Mucosa of gallbladder (tissue), 1 donor: ENCODE data around the gene SLC16A1. TPM values are rescaled to one million over a fixed set of nuclear protein-coding genes. Genes with fewer than 3 reads are reported as not detected.
"Not testable (repeated sequence)": the region's sequence is repeated elsewhere in the genome, so short reads cannot be mapped to it uniquely, and the experiment has no call there.

ENCODE experiments used
- DNase-seq: peaks from one replicate; pipeline ENCODE4 v3.0.0-alpha.2; 2020; ENCODE audit warnings: low spot score
- total RNA-seq: library from RNA; stranded (reverse); gene quantifications from one replicate; pipeline ENCODE4 v1.2.1, GENCODE V29; 2021
- donor health status: DM: no; HTN: no; CAD: no.

The SLC16A1 gene
- total RNA-seq, 1 donor from 2014 or later, result 21.5 TPM

DNA sequence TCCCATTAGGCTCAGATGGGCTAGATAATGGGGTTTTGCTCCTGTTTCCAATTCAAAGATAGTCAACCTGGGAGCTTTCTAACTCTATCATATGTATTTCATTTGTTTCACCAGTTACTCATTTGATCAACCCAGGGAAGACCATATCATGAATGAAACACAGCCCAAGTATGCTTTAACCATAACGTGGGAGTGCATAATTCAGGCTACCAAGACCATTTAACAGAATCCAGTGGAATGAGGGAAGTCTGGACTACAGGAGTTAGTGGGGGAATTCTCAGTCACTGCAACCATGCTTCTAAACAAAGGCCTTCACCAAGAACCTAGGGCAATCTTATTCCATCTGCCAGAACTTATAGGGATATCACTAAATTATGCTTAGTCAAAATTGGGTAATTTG lies 15.0 kb upstream of the SLC16A1 start:
- DNase-seq, result no peak

DNA sequence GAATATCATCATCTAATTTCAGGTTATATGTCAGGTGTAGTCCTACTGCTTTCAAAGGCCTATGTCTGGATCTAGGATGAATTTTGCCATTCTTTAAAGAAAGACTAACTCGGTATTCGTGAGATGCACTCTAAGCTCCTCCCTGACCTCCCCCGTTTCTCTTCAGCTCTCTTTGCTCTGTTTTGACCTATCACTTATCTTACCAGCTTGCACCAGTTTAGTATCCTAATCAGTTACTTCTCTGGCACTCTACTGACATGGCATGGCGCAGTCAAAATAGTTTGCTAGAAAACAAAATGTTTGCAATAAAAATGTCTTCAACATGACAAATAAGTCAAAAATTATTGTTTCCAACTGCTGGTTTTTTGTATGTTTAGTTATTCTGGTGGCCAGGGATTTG lies 8.4 kb upstream of the SLC16A1 start:
- DNase-seq, result no peak

DNA sequence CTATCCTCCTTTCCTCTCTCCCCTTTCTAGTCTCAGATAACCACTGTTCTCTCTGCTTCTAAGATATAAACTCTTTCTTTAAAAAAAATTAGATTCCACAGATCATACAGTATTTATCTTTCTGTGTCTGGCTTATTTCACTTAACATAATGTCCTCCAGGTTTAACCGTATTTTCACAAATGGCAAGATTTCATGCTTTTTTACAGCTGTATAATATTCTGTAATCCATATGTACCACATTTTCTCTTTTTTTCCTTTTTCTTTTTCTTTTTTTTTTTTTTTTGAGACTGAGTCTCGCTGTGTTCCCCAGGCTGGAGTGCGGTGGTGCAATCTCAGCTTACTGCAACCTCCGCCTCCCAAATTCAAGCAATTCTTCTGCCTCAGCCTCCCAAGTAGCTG lies 5.1 kb upstream of the SLC16A1 start:
- no peak for DNase-seq

DNA sequence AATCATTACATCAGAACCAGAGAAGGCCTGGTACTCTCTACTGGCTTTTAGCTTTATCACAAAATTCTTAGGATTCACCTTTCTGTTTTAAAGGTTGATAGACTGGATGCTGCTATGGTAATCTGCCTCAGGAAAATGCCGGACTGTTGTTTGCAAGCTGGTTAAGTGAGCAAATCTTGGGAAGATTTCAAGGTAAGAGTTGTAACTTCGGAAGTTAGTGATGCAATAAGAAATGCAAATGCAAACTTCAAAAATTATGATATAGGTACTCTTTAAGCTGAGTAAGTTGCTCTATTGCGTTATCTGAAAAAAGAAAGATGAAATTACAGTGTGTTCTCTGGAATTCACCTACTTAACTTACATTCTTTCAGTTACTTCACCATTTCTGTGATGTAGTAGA lies 4.4 kb upstream of the SLC16A1 start:
- DNase-seq, result no peak

DNA sequence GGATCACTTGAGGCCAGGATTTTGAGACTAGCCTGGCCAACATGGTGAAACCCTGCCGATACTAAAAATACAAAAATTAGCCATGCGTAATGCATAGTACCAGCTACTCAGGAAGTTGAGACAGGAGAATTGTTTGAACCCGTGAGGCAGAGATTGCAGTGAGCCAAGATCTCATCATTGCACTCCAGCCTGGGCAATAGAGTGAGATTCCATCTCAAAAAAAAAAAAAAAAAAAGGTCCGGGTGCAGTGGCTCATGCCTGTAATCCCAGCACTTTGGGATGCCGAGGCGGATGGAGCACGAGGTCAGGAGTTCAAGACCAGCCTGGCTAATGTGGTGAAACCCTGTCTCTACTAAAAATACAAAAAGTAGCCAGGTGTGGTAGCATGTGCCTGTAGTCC lies 2.2 kb upstream of the SLC16A1 start:
- DNase-seq, result not testable (repeated sequence)

DNA sequence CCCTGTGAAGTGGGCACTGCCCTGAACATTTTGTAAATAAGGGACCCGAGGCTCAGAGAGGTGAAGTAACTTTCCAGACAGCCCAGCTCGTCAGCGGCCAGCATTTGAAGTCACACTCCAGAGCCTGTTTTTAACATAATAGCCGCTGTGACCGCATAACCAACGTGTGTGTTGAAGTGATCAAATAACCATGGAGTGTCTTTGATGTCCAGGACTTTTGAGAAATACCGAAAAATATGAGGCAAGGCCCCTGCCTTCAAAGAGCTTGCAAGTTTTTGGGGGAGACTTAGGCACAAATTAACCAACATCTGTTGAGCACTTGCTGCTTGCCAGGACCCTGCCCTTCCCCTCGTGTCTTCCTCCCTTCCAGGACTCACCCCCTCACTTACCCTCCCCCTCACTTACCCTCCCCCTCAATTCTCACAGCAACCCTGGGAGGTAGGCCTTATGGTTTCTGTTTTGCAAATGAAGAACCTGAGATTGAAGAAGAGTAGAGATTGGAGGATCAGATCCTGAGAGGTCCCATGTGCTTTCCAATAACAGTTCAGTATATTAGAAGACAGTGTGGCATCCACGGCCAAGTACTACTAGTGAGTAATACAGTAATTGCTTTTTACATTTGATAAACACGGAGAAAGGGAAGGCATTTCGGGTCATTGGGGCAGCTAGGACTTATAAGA lies 1.3 kb upstream of the SLC16A1 start:
- DNase-seq, result no peak

DNA sequence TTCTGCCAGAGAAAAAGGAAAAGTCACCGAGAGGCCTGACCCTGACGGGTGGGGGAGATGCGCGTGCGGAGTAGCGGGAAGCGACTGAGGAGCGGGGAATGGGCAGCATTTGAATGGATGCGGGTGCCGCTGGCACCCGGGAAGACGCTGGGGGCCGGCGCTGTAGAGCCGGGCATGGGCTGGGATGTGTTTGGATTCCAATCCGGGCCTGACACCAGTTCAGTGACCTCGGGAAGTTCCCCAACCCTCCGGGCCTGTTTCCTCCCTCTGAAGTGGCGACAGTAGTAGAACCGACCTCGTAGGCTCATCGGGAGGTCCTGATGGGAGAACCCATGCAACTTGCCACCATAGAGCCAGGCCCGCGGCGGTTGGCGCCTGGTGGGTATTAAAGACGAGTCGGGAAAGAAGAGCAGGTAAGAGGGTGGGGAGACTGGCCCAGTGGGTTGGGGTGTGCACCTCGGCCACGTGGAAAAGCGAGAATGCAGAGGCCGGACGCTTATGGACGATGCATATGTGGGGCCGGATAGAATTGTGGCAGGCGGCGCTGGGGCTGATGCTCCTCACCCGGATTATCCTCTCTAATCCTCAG lies 642 bp upstream of the SLC16A1 start:
- peak; percentile 13 for DNase-seq

DNA sequence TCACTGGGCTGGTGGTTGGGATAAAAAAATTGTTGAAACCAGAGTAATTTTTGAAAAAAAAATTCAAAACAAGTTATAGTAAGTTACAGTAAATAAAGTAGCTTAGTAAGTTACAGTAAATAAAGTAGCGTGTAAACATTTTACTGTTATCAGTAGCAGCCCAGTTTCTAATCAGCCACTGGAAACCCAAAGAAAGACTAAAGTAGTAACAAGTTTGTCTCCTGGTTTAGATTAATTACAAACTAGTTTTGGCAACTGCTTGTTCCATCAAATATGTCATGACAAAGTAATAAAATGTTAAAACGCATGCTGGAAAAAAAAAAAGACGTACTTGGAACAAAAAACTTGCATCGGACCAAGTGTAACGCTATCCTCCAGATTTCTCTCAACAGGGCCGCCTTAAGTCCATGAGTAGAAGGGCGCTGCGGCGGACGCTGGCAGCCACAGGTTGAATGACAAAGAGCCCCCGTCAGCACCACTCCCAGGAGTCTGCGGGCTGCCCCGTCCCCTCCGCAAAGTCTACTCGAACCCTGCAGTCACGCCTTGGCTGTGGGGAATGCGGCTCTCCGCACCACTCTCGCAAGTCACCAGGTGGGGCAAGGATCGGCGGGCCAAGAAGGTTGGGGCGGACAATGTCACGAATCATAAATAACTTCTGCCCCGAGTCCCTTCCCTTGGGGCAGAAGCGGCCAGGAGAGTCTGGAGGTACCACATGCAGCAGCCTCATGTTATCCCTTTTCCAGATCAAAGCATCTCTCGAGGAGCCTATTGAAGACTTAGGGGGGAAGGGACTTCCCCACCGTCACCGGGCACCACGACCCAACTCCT lies 837 bp downstream of the SLC16A1 start:
- DNase-seq, result no peak

DNA sequence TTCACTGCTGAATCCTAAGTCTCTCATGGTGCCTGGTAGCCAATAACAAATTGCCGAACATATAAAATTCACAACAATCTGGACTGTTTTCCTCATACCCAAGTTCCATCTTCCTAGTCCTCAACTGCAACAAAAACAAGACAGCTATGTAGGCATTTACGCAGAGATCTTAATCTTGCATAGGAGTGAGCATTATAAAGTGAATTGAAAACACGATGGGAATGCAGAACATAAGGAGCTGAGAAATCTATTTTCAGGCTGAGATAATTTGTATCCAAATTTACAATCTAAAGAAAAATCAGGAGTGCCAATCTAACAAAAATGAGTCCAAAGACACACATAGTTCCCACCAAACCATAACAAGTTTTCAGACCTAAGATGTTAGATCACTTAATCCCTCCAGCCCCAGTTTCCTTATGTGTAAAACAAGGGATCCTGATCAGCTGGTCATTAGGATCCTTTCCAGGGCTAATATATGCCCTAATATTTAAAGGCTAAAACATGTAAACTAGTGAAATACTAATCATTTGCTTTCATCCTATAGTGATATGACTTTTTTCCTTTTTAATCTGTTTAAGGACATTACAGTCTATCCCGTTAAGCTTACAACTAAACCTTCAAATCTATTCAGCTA lies 1.9 kb downstream of the SLC16A1 start:
- DNase-seq, result no peak

DNA sequence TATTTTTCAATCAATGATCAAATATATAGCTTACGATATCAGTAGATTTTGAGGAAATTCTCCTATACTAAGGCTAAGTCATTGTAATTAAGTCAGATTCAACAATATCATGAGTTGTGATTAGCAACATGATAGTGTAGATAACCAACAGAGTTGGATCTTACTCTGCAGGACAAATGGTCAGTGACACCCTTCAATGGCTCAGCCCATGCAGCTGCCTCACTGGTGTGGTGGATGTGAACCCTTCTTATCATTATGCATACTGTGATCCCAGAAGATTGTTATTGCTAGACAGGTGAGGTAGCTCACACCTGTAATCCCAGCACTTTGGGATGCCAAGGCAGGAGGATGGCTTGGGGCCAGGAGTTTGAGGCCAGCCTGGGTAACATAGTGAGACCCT lies 5.6 kb downstream of the SLC16A1 start:
- DNase-seq, result no peak

DNA sequence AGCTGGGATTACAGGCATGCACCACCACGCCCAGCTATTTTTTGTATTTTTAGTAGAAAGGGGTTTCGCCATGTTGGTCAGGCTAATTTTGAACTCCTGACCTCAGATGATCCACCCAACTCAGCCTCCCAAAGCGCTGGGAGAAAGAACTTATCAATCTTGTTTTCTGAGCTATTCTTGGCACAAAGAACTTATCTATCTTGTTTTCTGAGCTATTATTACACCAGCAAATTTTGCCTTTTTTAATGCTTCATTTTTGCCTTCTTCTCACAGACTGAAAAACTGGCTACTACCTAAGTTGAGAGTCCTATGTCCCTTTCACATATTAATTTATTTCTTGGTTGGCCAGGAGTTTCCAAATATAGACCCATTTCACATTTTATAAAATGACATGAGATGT lies 9.3 kb downstream of the SLC16A1 start:
- no peak for DNase-seq

DNA sequence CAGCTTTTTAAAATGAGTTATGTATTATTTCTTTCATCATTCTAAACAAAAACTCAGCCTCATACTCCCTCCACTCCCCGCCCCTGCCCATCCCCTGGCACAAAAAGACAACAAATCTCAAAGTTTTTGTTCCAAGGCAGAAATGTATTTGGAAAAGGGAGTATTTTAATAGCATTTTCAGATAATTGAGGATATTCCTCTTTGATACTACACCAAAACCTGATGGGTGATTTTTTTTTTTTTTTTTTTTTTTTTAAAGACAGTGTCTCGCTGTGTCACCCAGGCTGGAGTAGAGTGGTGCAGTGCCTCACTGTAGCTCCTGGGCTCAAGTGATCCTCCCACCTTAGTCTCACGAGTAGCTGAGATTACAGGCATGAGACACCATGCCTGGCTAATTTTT lies 16.2 kb downstream of the SLC16A1 start:
- DNase-seq, result no peak

DNA sequence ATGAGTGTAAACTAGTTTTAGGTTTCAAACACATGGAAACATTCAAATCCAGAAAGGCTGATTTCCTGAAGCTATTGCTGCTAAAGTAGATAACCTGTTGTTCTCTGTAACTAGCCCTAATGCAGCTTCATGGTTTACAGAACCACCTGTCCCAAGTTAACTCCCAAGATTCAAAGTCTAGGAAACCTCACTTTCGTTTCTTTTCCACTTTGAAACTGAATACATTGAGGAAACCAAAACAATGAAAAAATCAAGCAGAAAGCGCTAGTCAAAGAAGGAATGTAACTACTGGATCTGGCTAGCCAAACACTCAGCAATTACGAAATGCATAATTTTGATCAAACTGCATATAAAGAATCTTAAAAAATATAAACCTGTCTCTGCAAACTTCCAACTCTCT lies 17.8 kb downstream of the SLC16A1 start:
- DNase-seq, result no peak

DNA sequence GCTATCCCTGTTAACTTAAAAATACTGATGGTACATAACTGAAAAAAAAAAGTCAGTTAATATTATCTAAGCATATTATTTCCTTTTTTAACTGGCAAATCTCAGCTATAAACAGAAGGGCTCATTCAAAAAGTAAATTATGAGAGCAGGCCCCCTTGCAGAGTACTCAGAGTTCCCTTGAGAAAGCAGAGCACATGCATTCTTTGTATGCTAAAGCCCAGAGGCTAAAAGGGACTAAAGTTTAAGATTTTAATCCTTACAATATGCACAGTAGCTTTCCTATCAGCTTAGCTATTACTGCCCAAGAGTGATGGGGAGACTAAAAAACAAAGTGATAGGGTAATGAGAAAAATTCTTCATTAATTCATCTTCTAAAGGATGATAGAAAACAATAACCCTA lies 18.5 kb downstream of the SLC16A1 start:
- no peak for DNase-seq

DNA sequence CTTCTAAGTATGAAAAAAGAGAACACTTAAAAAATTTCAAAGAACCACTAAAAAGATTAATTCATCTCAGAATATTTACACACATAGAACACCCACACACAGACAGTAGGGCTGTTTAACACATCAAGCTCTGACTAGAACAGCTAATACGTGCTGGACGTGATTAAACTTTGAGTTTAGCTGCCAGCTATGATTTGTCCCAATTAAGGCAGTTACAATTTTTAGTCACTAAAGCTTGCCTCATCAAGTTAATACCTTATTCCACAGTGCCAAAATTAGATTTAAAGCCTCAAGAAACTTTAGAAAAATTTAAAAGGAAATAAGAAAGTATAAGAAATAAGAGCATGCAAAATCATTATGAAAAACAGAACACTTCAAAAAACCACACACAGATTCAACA lies 18.9 kb downstream of the SLC16A1 start:
- no peak for DNase-seq

DNA sequence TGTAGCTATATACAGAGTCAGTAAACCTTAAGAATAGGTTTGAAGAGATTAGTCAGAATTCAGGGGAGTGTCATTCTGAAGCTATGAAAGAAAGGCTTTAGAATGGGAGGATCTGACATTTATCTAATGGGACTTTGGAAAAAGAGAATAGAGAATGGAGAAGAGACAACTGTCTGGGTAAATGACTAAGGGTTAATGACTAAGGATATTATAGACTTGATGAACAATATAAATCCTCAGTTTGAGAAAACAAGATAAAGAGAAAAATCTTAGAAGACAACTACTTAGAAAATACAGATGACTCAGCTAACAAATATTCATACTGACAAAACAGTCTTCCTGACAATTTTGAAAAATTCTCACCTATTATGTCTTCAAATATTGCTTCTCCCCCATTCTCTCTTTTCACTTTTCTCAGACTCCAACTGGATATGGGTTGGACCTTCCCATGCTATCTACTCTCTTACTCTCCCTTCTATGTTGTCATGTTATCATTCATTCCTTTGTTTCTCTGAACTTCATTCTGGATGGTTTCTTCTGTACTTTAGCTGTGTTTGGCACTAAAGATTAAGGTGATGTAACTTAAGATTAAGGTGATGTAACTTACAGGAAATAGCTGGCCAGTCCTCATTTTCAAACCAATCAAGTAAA lies 20.4 kb downstream of the SLC16A1 start:
- DNase-seq, result no peak

DNA sequence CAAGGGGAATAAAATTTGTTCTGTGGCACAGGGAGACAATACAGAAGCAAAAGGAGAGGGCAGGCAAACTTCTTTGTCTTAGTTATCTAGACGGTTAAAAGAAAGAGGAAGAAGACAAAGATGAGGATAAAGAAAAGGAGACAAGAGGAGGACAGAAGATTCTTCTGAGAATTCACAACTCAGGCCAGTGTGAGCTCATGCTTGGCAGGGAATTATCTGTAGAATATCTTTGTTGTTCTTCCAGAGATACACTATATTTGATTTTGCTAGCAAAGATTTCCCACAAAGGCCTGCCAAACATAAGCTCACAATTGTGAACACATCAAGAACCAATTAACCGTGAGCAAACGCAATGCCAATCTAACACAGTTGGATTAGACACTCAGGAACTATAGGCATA lies 21.4 kb downstream of the SLC16A1 start:
- no peak for DNase-seq

DNA sequence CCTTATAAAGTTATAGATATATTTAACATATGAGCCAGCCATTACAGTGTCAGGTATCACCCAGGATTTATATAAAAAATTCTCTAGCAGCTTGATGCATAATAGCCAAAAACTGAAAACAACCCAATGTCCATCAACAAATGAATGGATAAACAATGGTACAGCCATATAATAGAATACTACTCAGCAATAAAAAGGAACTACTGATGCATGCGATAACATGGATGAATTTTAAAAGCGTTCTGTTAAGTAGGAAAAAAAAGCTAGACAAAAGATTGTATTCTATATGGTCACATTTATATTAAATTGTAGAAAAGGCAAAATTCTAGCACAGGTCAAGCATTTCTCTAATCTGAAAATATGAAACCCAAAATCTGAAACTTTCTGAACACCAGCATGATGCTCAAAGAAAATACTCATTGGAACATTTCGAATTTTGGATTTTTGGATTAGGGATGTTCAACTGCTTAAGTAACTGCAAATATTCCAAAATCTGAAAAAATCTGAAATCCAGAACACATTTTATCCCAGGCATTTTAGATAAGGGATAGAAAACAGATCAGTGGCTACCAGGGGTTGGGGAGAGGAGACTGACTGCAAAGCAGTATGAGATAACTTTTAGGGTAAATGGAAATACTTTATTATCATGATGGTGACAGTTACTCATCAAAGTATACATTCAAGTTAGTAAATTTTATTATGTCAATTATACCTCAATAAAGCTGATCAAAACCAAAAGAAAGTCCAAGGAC lies 22.0 kb downstream of the SLC16A1 start:
- no peak for DNase-seq

DNA sequence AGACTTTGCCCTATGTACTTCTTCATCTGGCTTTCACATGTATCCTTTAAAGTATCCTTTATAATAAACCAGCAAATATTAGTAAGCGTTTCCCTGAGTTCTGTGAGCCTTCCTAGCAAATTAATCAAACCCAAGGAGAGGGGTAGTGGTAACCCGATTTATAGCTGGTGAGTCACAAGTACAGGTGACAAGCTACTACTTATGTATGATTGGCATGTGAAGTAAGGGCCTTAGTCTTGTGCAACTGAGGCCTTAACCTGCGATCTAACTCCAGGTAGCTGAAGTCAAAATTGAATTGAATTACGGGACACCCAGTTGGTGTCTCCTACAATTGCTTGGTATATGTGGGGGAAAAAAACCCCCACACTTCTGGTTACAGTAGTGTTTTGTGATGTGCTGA lies 26.0 kb downstream of the SLC16A1 start:
- DNase-seq, result no peak

DNA sequence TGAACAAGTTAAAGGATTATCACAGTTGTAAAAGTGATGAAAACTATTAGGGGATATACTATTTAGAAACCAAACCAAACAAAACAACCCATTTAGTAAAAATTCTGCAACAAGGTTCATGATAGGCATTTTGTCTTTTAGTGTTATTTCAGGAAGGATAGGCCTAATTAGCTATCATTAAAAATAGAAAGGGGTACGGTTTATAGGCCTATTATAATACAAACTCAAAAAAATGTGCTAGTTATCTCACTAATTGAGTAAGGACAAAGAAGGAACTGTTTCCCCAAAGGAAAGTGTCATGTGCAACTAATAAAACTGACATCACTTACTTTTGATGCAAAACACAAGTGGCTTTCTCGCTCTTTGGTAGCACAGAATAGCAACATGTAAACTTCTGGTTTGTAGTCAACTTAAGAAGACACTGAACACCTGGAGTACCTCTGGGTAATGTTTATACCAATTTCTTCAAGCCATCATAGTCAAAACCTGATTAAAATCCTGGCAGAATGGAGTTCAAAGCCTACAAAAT lies 28.5 kb downstream of the SLC16A1 start:
- no peak for DNase-seq

DNA sequence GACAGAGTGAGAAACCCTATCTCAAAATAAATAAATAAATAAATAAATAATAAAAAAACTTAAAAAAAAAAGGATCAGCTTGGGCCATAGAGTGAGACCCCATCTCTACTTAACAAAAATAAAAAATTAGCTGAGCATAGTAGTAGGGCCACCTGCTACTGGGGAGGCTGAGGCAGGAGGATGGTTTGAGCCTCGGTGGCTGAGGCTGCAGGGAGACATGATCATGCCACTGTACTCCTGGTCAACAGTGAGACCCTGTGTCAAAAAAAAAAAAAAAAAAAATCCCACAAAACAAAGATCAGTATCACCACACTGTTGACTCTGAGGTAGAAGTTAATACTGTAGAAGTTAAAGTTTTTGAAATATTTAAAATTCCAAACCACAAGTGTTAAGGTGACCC lies 29.1 kb downstream of the SLC16A1 start:
- DNase-seq, result no peak
